GM20000 (cell line): ENCODE data around the gene SRRM3.

ENCODE experiments used
- DNase-seq: peaks from one replicate; pipeline ENCODE4 v3.0.0; 2012; ENCODE audit warnings: low spot score
- CTCF ChIP-seq: IDR thresholded peaks from 2 replicates; pipeline ENCODE4 v1.5.1; 2012; ENCODE audit warnings: mild to moderate bottlenecking, control low read depth; ENCODE audit errors: extremely low read depth, missing control alignments

The SRRM3 gene

GRCh38 chr7:76187272-76187671 is 14.4 kb upstream of the SRRM3 start:
- DNase-seq, result no peak
- no peak for TF ChIP-seq CTCF

DNA sequence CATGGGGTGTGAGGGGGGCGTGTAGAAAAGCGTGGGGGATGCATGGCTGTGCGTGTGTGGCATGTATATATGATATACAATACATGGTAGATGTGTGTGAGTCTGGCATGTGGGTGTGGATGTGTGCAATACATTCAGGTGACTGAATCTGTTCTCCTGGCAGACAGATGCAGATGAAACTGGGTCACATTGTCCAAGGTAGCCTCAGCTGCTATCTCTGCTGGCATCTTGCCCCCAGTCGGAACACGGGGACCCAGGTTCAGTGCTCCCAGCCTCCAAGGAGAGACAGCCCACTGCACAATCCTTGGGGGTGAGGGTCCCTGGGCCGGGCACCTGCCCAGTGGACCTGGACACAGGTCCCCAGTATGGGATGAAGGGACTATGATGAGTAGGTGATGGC is 12.4 kb upstream of the SRRM3 start:
- no peak for TF ChIP-seq CTCF
- no peak for DNase-seq

GRCh38 chr7:76191783-76192240 is 9.9 kb upstream of the SRRM3 start:
- no peak for TF ChIP-seq CTCF
- no peak for DNase-seq

DNA sequence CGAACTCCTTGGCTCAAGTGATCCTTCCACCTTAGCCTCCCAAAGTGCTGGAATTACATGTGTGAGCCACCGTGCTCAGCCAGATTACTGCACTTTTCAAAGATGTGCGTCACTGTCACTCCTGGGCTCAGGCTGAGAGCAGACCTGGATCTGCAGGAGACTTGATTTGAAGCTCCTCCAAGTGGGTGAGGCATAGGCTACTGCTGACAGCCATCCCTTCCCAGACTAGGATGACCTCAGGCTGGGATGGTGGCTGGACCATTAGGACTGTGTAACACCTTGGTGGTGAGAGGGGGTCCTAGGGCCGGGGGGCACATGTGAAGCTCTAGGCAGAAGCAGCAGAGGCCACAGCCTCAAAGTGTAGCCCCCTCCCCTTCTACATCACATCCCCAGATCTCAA is 8.2 kb upstream of the SRRM3 start:
- DNase-seq, result no peak
- TF ChIP-seq CTCF, result no peak

- no peak for DNase-seq
- no peak for TF ChIP-seq CTCF
These were observed 7.8 kb upstream of the SRRM3 start for GRCh38 chr7:76193883-76194282.

DNA sequence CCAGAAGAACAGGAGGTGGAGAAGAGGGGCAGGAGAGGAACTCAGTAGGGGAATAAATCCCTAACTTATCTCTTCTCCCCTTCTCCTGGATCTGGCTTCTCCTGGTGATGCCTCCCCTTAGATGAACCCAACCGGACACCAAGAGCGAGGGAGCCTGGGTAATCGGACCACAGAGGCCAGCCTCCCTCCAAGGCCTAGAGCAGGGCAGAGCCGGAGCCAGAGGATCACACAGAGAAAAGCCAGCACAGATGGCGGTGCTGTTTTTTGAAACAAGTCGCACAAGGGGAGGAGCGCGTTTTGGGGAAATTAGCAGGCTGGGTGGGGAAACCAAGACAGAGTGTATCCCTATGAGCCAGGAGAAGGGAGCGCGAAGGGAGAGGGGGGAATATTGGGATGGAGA is 4.9 kb upstream of the SRRM3 start:
- no peak for DNase-seq
- no peak for TF ChIP-seq CTCF

DNA sequence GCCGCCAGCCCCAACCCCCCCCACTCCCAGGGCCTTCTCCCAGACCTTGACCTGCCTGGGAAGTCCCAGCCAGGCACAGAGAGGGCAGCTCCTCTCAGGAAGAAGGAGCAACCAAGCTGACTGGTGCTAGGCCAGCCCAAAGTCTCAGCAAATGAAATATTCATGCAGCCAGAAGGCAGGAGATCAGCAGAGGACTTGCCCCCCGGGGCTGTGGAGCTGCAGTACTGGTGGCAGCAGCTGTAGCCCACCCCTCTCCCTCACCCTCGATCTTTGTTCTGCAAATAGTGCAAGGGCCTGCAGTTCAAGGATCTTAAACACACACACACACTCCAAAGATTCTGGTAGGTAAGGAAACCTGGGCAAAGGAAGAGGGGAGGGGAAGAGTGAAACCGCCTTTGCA is 3.5 kb upstream of the SRRM3 start:
- DNase-seq, result no peak

More for the DNA sequence above, 3.5 kb upstream of the SRRM3 start:
- no peak for TF ChIP-seq CTCF
